Small intestine (tissue), 7 donors: Measurements from ENCODE around the gene SLC23A2. TPM values are rescaled to one million over a fixed set of nuclear protein-coding genes. Genes with fewer than 3 reads are reported as not detected.
"Not testable (repeated sequence)": the region's sequence is repeated elsewhere in the genome, so short reads cannot be mapped to it uniquely, and the experiment has no call there.

Source experiments
- DNase-seq, 2 donors: peaks; one replicate each; pipeline versions ENCODE4 v3.0.0 to v3.0.0-alpha.2; 2013
- FAIRE-seq: peaks from 2 replicates; lab custom pipeline; 2012; peaks lifted over from hg19 to GRCh38; lab: Jason Lieb, UNC
- H3K27ac ChIP-seq, 3 donors: one replicate each; pipeline ENCODE4 v1.5.1; 2013; ENCODE audit warnings: low read length in 2 of 3, mild to moderate bottlenecking in 2 of 3, control low read depth in 1 of 3, inconsistent platforms in 1 of 3, low read depth in 1 of 3, moderate library complexity in 1 of 3
- H3K27me3 ChIP-seq, 3 donors: one replicate each; pipeline ENCODE4 v1.6.1; 2013; ENCODE audit warnings: low read length in 3 of 3, inconsistent platforms in 1 of 3; ENCODE audit not compliant: control insufficient read depth in 3 of 3, insufficient read depth in 3 of 3
- H3K36me3 ChIP-seq, 3 donors: one replicate each; pipeline ENCODE4 v1.6.1; 2013; ENCODE audit warnings: low read length in 3 of 3, inconsistent platforms in 1 of 3, low read depth in 1 of 3, mild to moderate bottlenecking in 1 of 3, moderate library complexity in 1 of 3; ENCODE audit not compliant: control insufficient read depth in 3 of 3, insufficient read depth in 2 of 3
- H3K4me1 ChIP-seq, 3 donors: one replicate each; pipeline ENCODE4 v1.6.1; 2013; ENCODE audit warnings: low read length in 2 of 3, inconsistent platforms in 1 of 3, low read depth in 1 of 3, mild to moderate bottlenecking in 1 of 3, moderate library complexity in 1 of 3; ENCODE audit not compliant: control insufficient read depth in 3 of 3, insufficient read depth in 2 of 3
- H3K4me3 ChIP-seq, 3 donors: one replicate each; pipeline ENCODE4 v1.5.1; 2013; ENCODE audit warnings: low read length in 3 of 3, control low read depth in 1 of 3, inconsistent platforms in 1 of 3, low read depth in 1 of 3, mild to moderate bottlenecking in 1 of 3, moderate library complexity in 1 of 3
- H3K9me3 ChIP-seq, 2 donors: one replicate each; pipeline ENCODE4 v1.6.1; 2013; ENCODE audit warnings: low read depth in 1 of 2, low read length in 1 of 2; ENCODE audit not compliant: control insufficient read depth in 2 of 2, insufficient read depth in 1 of 2
- WGBS, 3 donors: extraction: QIAGEN DNeasy Blood & Tissue Kit; methylation state at CpG; one replicate each; pipeline ENCODE4 v1.1.7; 2013; 5-methylcytosine and 5-hydroxymethylcytosine counted together
- polyA plus RNA-seq, 4 donors: library from polyadenylated mRNA; stranded (reverse) in 3 of 4; unstranded in 1 of 4; fragments of 200-250 nt in 3 of 4; fragments of 120-200 nt in 1 of 4; gene quantifications; one replicate each; pipeline versions ENCODE4 v1.2.1 to v1.2.3, GENCODE V29; 2013
- donor health status: healthy with polysubstance abuse.
- donor health status: control.
- donor health status: control.
- donor health status: Bipolar disorder and iron deficiency.
- donor health status: healthy.

Gene SLC23A2
- polyA plus RNA-seq, 4 donors, result 1.4 to 8.2 (median 4.3) TPM

- Histone ChIP-seq H3K9me3 (no peaks in the 10 kb centered on the region), H3K27ac (no peak overlapping the region), H3K27me3 (no peaks in the 10 kb centered on the region), H3K36me3 (no peaks in the 10 kb centered on the region), H3K4me1 (no peaks in the 10 kb centered on the region), H3K4me3 (no peak overlapping the region)
- WGBS, 3 donors, result 90 to 98% (median 96%) methylated on average over 4 of the region's 4 CpGs
- no peak for DNase-seq
- FAIRE-seq, result no peak
Measured at GRCh38 chr20:4982281-4982680, 19.0 kb downstream of the SLC23A2 start.

GRCh38 chr20:4979841-4980410, 21.4 kb downstream of the SLC23A2 start:
- H3K4me1 ChIP-seq, result no peaks in the 10 kb centered on the region
- H3K4me3 ChIP-seq, result no peak overlapping the region
- DNase-seq (no peak), FAIRE-seq (no peak)
- no peaks in the 10 kb centered on the region for H3K9me3 ChIP-seq
- H3K36me3 ChIP-seq, result no peaks in the 10 kb centered on the region
- no peaks in the 10 kb centered on the region for H3K27me3 ChIP-seq
- 75 to 88% (median 81%) methylated on average over 1 of the region's 1 CpG for WGBS, 3 donors
- no peak overlapping the region for H3K27ac ChIP-seq

- FAIRE-seq (no peak), DNase-seq (no peak)
- no peaks in the 10 kb centered on the region for H3K9me3 ChIP-seq
- H3K27me3 ChIP-seq, result no peaks in the 10 kb centered on the region
- no peak overlapping the region for H3K27ac ChIP-seq
- H3K4me1 ChIP-seq, result no peaks in the 10 kb centered on the region
- no peak overlapping the region for H3K4me3 ChIP-seq
- 30 to 59% (median 43%) methylated on average over 10 of the region's 10 CpGs for WGBS, 3 donors
- no peaks in the 10 kb centered on the region for H3K36me3 ChIP-seq
Measured at GRCh38 chr20:4978050-4978918, 23.0 kb downstream of the SLC23A2 start.

GRCh38 chr20:4976014-4976413, 25.3 kb downstream of the SLC23A2 start:
- not testable (repeated sequence) for H3K4me3 ChIP-seq, H3K27me3 ChIP-seq, DNase-seq, H3K27ac ChIP-seq, FAIRE-seq, H3K9me3 ChIP-seq, H3K36me3 ChIP-seq, H3K4me1 ChIP-seq
- 73 to 87% (median 74%) methylated on average over 9 of the region's 9 CpGs for WGBS, 3 donors

- no peaks in the 10 kb centered on the region for H3K36me3 ChIP-seq
- DNase-seq (peak; percentile 48 to 75), FAIRE-seq (no peak)
- H3K27ac ChIP-seq, result peak overlapping the region in 2 of 3 donors; percentile 64 to 73
- H3K9me3 ChIP-seq, result no peaks in the 10 kb centered on the region
- no peaks in the 10 kb centered on the region for H3K27me3 ChIP-seq
- 6 to 20% (median 13%) methylated on average over 11 of the region's 11 CpGs for WGBS, 3 donors
- peaks cover 0 to 7% (median 2%) of the 10 kb centered on the region in 3 donors for H3K4me1 ChIP-seq
- peak overlapping the region in 1 of 3 donors; percentile 0 for H3K4me3 ChIP-seq
Measured at GRCh38 chr20:4973330-4974097, 27.8 kb downstream of the SLC23A2 start.

- H3K27me3 ChIP-seq, result no peaks in the 10 kb centered on the region
- 70 to 80% (median 75%) methylated on average over 12 of the region's 12 CpGs for WGBS, 3 donors
- H3K36me3 ChIP-seq, result peaks cover 0 to 3% (median 0%) of the 10 kb centered on the region in 3 donors
- no peak overlapping the region for H3K4me3 ChIP-seq
- H3K9me3 ChIP-seq, result no peaks in the 10 kb centered on the region
- FAIRE-seq (no peak), DNase-seq (no peak)
- H3K4me1 ChIP-seq, result peaks cover 0 to 7% (median 2%) of the 10 kb centered on the region in 3 donors
- peak overlapping the region in 1 of 3 donors; percentile 55 for H3K27ac ChIP-seq
Measured at GRCh38 chr20:4972506-4973251, 28.6 kb downstream of the SLC23A2 start.

- FAIRE-seq (no peak), DNase-seq (no peak)
- no peak overlapping the region for H3K27ac ChIP-seq
- no peaks in the 10 kb centered on the region for H3K9me3 ChIP-seq
- 95 to 98% (median 98%) methylated on average over 2 of the region's 2 CpGs for WGBS, 3 donors
- H3K4me1 ChIP-seq, result peaks cover 0 to 7% (median 2%) of the 10 kb centered on the region in 3 donors
- H3K27me3 ChIP-seq, result no peaks in the 10 kb centered on the region
- H3K4me3 ChIP-seq, result no peak overlapping the region
- peaks cover 0 to 3% (median 0%) of the 10 kb centered on the region in 3 donors for H3K36me3 ChIP-seq
Measured at GRCh38 chr20:4971064-4971463, 30.2 kb downstream of the SLC23A2 start.
